ENCODE data around the gene CORO2B. TPM values are rescaled to one million over a fixed set of nuclear protein-coding genes. Genes with fewer than 3 reads are reported as not detected.

The CORO2B gene
- total and polyA plus RNA-seq, 4 donors, result 15.9 to 53.6 (median 33.2) TPM

- Histone ChIP-seq H3K27ac (ENCODE audit: low read depth, low read length) (peak overlapping the region; percentile 4), H3K4me1 (ENCODE audit: control insufficient read depth, insufficient read depth, low read length) (peaks cover 68% of the 10 kb centered on the region), H3K27me3 (ENCODE audit: control insufficient read depth, insufficient read depth, low read length) (no peaks in the 10 kb centered on the region), H3K9me3 (ENCODE audit: control insufficient read depth, insufficient read depth, low read length) (no peaks in the 10 kb centered on the region), H3K36me3 (ENCODE audit: control insufficient read depth, insufficient read depth, low read length) (no peaks in the 10 kb centered on the region), H3K4me3 (ENCODE audit: low read depth, low read length) (no peak overlapping the region)
- no peak for DNase-seq (ENCODE audit: low read depth in 4 of 6, low spot score in 6 of 6)
- WGBS (ENCODE audit: insufficient coverage), result 79% methylated on average over 4 of the region's 4 CpGs
Observed at GRCh38 chr15:68587769-68588385, 9.1 kb downstream of the CORO2B start.

- Histone ChIP-seq H3K4me1 (ENCODE audit: control insufficient read depth, insufficient read depth, low read length) (peaks cover 61% of the 10 kb centered on the region), H3K36me3 (ENCODE audit: control insufficient read depth, insufficient read depth, low read length) (no peaks in the 10 kb centered on the region), H3K4me3 (ENCODE audit: low read depth, low read length) (no peak overlapping the region), H3K27ac (ENCODE audit: low read depth, low read length) (no peak overlapping the region), H3K9me3 (ENCODE audit: control insufficient read depth, insufficient read depth, low read length) (no peaks in the 10 kb centered on the region), H3K27me3 (ENCODE audit: control insufficient read depth, insufficient read depth, low read length) (no peaks in the 10 kb centered on the region)
- DNase-seq (ENCODE audit: low read depth in 4 of 6, low spot score in 6 of 6), result no peak
- 94% methylated on average over 2 of the region's 2 CpGs for WGBS (ENCODE audit: insufficient coverage)
Observed at GRCh38 chr15:68589053-68589452, 10.3 kb downstream of the CORO2B start.

- peaks cover 60% of the 10 kb centered on the region for H3K4me1 ChIP-seq (ENCODE audit: control insufficient read depth, insufficient read depth, low read length)
- peak in 4 of 6 donors; percentile 55 to 91 (median 72) for DNase-seq (ENCODE audit: low read depth in 4 of 6, low spot score in 6 of 6)
- no peaks in the 10 kb centered on the region for H3K27me3 ChIP-seq (ENCODE audit: control insufficient read depth, insufficient read depth, low read length)
- 50% methylated on average over 8 of the region's 15 CpGs for WGBS (ENCODE audit: insufficient coverage)
- H3K4me3 ChIP-seq (ENCODE audit: low read depth, low read length), result no peak overlapping the region
- no peaks in the 10 kb centered on the region for H3K36me3 ChIP-seq (ENCODE audit: control insufficient read depth, insufficient read depth, low read length)
- peak overlapping the region; percentile 83 for H3K27ac ChIP-seq (ENCODE audit: low read depth, low read length)
- no peaks in the 10 kb centered on the region for H3K9me3 ChIP-seq (ENCODE audit: control insufficient read depth, insufficient read depth, low read length)
Observed at GRCh38 chr15:68589783-68590710, 11.3 kb downstream of the CORO2B start.

- Histone ChIP-seq H3K4me1 (ENCODE audit: control insufficient read depth, insufficient read depth, low read length) (peaks cover 60% of the 10 kb centered on the region), H3K4me3 (ENCODE audit: low read depth, low read length) (no peak overlapping the region), H3K27ac (ENCODE audit: low read depth, low read length) (peak overlapping the region; percentile 83), H3K9me3 (ENCODE audit: control insufficient read depth, insufficient read depth, low read length) (no peaks in the 10 kb centered on the region), H3K27me3 (ENCODE audit: control insufficient read depth, insufficient read depth, low read length) (no peaks in the 10 kb centered on the region), H3K36me3 (ENCODE audit: control insufficient read depth, insufficient read depth, low read length) (no peaks in the 10 kb centered on the region)
- 67% methylated on average over 7 of the region's 9 CpGs for WGBS (ENCODE audit: insufficient coverage)
- no peak for DNase-seq (ENCODE audit: low read depth in 4 of 6, low spot score in 6 of 6)
Observed at GRCh38 chr15:68590721-68591389, 12.1 kb downstream of the CORO2B start.

- DNase-seq (ENCODE audit: low read depth in 4 of 6, low spot score in 6 of 6), result no peak
- WGBS (ENCODE audit: insufficient coverage), result 100% methylated on average over 1 of the region's 4 CpGs
- Histone ChIP-seq H3K4me1 (ENCODE audit: control insufficient read depth, insufficient read depth, low read length) (peaks cover 65% of the 10 kb centered on the region), H3K36me3 (ENCODE audit: control insufficient read depth, insufficient read depth, low read length) (no peaks in the 10 kb centered on the region), H3K4me3 (ENCODE audit: low read depth, low read length) (no peak overlapping the region), H3K9me3 (ENCODE audit: control insufficient read depth, insufficient read depth, low read length) (no peaks in the 10 kb centered on the region), H3K27me3 (ENCODE audit: control insufficient read depth, insufficient read depth, low read length) (no peaks in the 10 kb centered on the region), H3K27ac (ENCODE audit: low read depth, low read length) (no peak overlapping the region)
Observed at GRCh38 chr15:68592054-68592453, 13.3 kb downstream of the CORO2B start.

- H3K36me3 ChIP-seq (ENCODE audit: control insufficient read depth, insufficient read depth, low read length), result no peaks in the 10 kb centered on the region
- no peaks in the 10 kb centered on the region for H3K27me3 ChIP-seq (ENCODE audit: control insufficient read depth, insufficient read depth, low read length)
- peaks cover 69% of the 10 kb centered on the region for H3K4me1 ChIP-seq (ENCODE audit: control insufficient read depth, insufficient read depth, low read length)
- 100% methylated on average over 1 of the region's 3 CpGs for WGBS (ENCODE audit: insufficient coverage)
- no peaks in the 10 kb centered on the region for H3K9me3 ChIP-seq (ENCODE audit: control insufficient read depth, insufficient read depth, low read length)
- no peak overlapping the region for H3K27ac ChIP-seq (ENCODE audit: low read depth, low read length)
- DNase-seq (ENCODE audit: low read depth in 4 of 6, low spot score in 6 of 6), result no peak
- no peak overlapping the region for H3K4me3 ChIP-seq (ENCODE audit: low read depth, low read length)
Observed at GRCh38 chr15:68592544-68592943, 13.8 kb downstream of the CORO2B start.

GRCh38 chr15:68593341-68593740, 14.5 kb downstream of the CORO2B start:
- peak overlapping the region; percentile 30 for H3K27ac ChIP-seq (ENCODE audit: low read depth, low read length)
- no CpG with 5 or more reads among the region's 1 CpG for WGBS (ENCODE audit: insufficient coverage)
- H3K4me1 ChIP-seq (ENCODE audit: control insufficient read depth, insufficient read depth, low read length), result peaks cover 74% of the 10 kb centered on the region

GRCh38 chr15:68593828-68594532, 15.2 kb downstream of the CORO2B start:
- H3K4me1 ChIP-seq (ENCODE audit: control insufficient read depth, insufficient read depth, low read length), result peaks cover 79% of the 10 kb centered on the region
- H3K36me3 ChIP-seq (ENCODE audit: control insufficient read depth, insufficient read depth, low read length), result no peaks in the 10 kb centered on the region
- H3K4me3 ChIP-seq (ENCODE audit: low read depth, low read length), result no peak overlapping the region
- 72% methylated on average over 5 of the region's 5 CpGs for WGBS (ENCODE audit: insufficient coverage)
- peak overlapping the region; percentile 30 for H3K27ac ChIP-seq (ENCODE audit: low read depth, low read length)
- no peak for DNase-seq (ENCODE audit: low read depth in 4 of 6, low spot score in 6 of 6)
- no peaks in the 10 kb centered on the region for H3K9me3 ChIP-seq (ENCODE audit: control insufficient read depth, insufficient read depth, low read length)
- no peaks in the 10 kb centered on the region for H3K27me3 ChIP-seq (ENCODE audit: control insufficient read depth, insufficient read depth, low read length)

More at GRCh38 chr15:68593341-68593740, 14.5 kb downstream of the CORO2B start:
- Histone ChIP-seq H3K36me3 (ENCODE audit: control insufficient read depth, insufficient read depth, low read length) (no peaks in the 10 kb centered on the region), H3K27me3 (ENCODE audit: control insufficient read depth, insufficient read depth, low read length) (no peaks in the 10 kb centered on the region), H3K4me3 (ENCODE audit: low read depth, low read length) (no peak overlapping the region), H3K9me3 (ENCODE audit: control insufficient read depth, insufficient read depth, low read length) (no peaks in the 10 kb centered on the region)
- no peak for DNase-seq (ENCODE audit: low read depth in 4 of 6, low spot score in 6 of 6)

All from spinal cord (tissue), 10 donors.